HEK293 (cell line): ENCODE data around the gene PARP15.

Experiments used
- CTCF ChIA-PET: fragments of 350-600 bp; formaldehyde crosslinking; extraction: SDS; loops from one replicate; lab custom pipeline; 2021; ENCODE audit warnings: antibody characterized with exemption; lab: Yijun Ruan, JAX
- POLR2A ChIA-PET: fragments of 300-600 bp; formaldehyde crosslinking; extraction: SDS; loops from one replicate; lab custom pipeline; 2020; ENCODE audit warnings: antibody characterized with exemption, inconsistent platforms; lab: Yijun Ruan, JAX
- H3K27ac ChIP-seq: fragments of 200-500 bp; sonication (Bioruptor generic); 2 replicates; pipeline ENCODE4 v1.5.1; 2014; ENCODE audit warnings: low read depth, low read length, control low read depth, inconsistent platforms; ENCODE audit errors: extremely low read depth
- H3K36me3 ChIP-seq, 2 experiments: fragments of 200-500 bp in 1 of 2; sonication (Bioruptor generic) in 1 of 2; 1 replicate in 1 of 2; 2 replicates in 1 of 2; pipeline ENCODE4 v1.5.1; 2014 to 2017; ENCODE audit warnings: inconsistent platforms in 2 of 2, low read length in 2 of 2; ENCODE audit not compliant: control insufficient read depth in 2 of 2, insufficient read depth in 1 of 2
- H3K4me1 ChIP-seq: fragments of 200-500 bp; sonication (Bioruptor generic); 2 replicates; pipeline ENCODE4 v1.5.1; 2014; ENCODE audit warnings: mild to moderate bottlenecking, low read length, inconsistent platforms; ENCODE audit not compliant: control insufficient read depth, insufficient read depth
- H3K4me3 ChIP-seq: 2 replicates; pipeline ENCODE4 v1.5.1; 2011; ENCODE audit warnings: low read depth, mild to moderate bottlenecking, control low read depth, low read length, moderate library complexity
- H3K9me3 ChIP-seq: fragments of 200-500 bp; sonication (Bioruptor generic); 2 replicates; pipeline ENCODE4 v1.5.1; 2014; ENCODE audit warnings: low read depth, low read length, inconsistent platforms; ENCODE audit not compliant: control insufficient read depth, insufficient read depth
- ATF2 ChIP-seq: fragments of 450-650 bp; formaldehyde crosslinking; IDR thresholded peaks from 2 replicates; pipeline ENCODE4 v1.5.1; 2016; ENCODE audit warnings: missing biosample characterization, missing genetic modification characterization, low read depth
- GLI4 ChIP-seq: fragments of 450-650 bp; formaldehyde crosslinking; IDR thresholded peaks from 2 replicates; pipeline ENCODE4 v1.5.1; 2016; ENCODE audit warnings: missing biosample characterization, missing genetic modification characterization
- PRDM6 ChIP-seq: fragments of 450-650 bp; formaldehyde crosslinking; IDR thresholded peaks from 2 replicates; pipeline ENCODE4 v1.5.1; 2017; ENCODE audit warnings: missing biosample characterization, missing genetic modification characterization
- REPIN1 ChIP-seq: fragments of 450-650 bp; formaldehyde crosslinking; IDR thresholded peaks from 2 replicates; pipeline ENCODE4 v1.5.1; 2017; ENCODE audit warnings: missing biosample characterization, missing genetic modification characterization, low read depth
- ZFP41 ChIP-seq: fragments of 450-650 bp; formaldehyde crosslinking; IDR thresholded peaks from 2 replicates; pipeline ENCODE4 v1.5.1; 2016; ENCODE audit warnings: missing biosample characterization, missing genetic modification characterization, borderline replicate concordance
- ZNF202 ChIP-seq: fragments of 450-650 bp; formaldehyde crosslinking; IDR thresholded peaks from 2 replicates; pipeline ENCODE4 v1.5.1; 2016; ENCODE audit warnings: missing biosample characterization, missing genetic modification characterization, borderline replicate concordance
- ZNF26 ChIP-seq: fragments of 450-650 bp; formaldehyde crosslinking; IDR thresholded peaks from 2 replicates; pipeline ENCODE4 v1.5.1; 2016; ENCODE audit warnings: missing biosample characterization, missing genetic modification characterization
- ZNF530 ChIP-seq: fragments of 450-650 bp; formaldehyde crosslinking; IDR thresholded peaks from 2 replicates; pipeline ENCODE4 v1.5.1; 2016; ENCODE audit warnings: low read depth, missing biosample characterization, missing genetic modification characterization
- ZNF560 ChIP-seq: fragments of 450-650 bp; formaldehyde crosslinking; IDR thresholded peaks from 2 replicates; pipeline ENCODE4 v1.5.1; 2017; ENCODE audit warnings: missing biosample characterization, missing genetic modification characterization, borderline replicate concordance
- ZNF624 ChIP-seq: fragments of 450-650 bp; formaldehyde crosslinking; IDR thresholded peaks from 2 replicates; pipeline ENCODE4 v1.5.1; 2017; ENCODE audit warnings: missing biosample characterization, missing genetic modification characterization
- ZNF76 ChIP-seq: fragments of 450-650 bp; formaldehyde crosslinking; IDR thresholded peaks from 2 replicates; pipeline ENCODE4; 2016; ENCODE audit warnings: low read depth, missing biosample characterization, missing genetic modification characterization, borderline replicate concordance
- ZXDB ChIP-seq: fragments of 450-650 bp; formaldehyde crosslinking; IDR thresholded peaks from 2 replicates; pipeline ENCODE4 v1.5.1; 2016; ENCODE audit warnings: missing biosample characterization, missing genetic modification characterization
- TF ChIP-seq, protein P1 (sequence below): fragments of 450-650 bp; formaldehyde crosslinking; conservative IDR thresholded peaks from 2 replicates; pipeline ENCODE4 v1.5.1; 2016; ENCODE audit warnings: low read depth, missing biosample characterization, missing genetic modification characterization

PARP15 gene

GRCh38 chr3:122671553-122671952 lies 94.1 kb downstream of the PARP15 start:
- ChIA-PET CTCF (no interaction called here), POLR2A (no interaction called here)
- no peak for TF ChIP-seq ZNF26 (tag by site-specific recombination)
- TF ChIP-seq ATF2 (tag by site-specific recombination) = no peak
- no peak overlapping the region for H3K27ac ChIP-seq
- H3K9me3 ChIP-seq = no peaks in the 10 kb centered on the region
- no peak overlapping the region for H3K4me3 ChIP-seq
- H3K36me3 ChIP-seq = no peaks in the 10 kb centered on the region
- H3K4me1 ChIP-seq = no peaks in the 10 kb centered on the region

- POLR2A ChIA-PET = no interaction called here
- CTCF ChIA-PET = interaction anchor here (0.7 kb wide), 1 partner anchor 495 kb away, joined by 3 read pairs; no protein-coding TSS in a partner anchor
- no peaks in the 10 kb centered on the region for H3K4me1 ChIP-seq
Observed at GRCh38 chr3:122674339-122674738, 96.9 kb downstream of the PARP15 start.

GRCh38 chr3:122676759-122677158 lies 99.3 kb downstream of the PARP15 start:
- Histone ChIP-seq H3K4me3 (no peak overlapping the region), H3K27ac (no peak overlapping the region), H3K9me3 (no peaks in the 10 kb centered on the region), H3K4me1 (no peaks in the 10 kb centered on the region), H3K36me3 (no peaks in the 10 kb centered on the region)
- CTCF ChIA-PET = no interaction called here
- POLR2A ChIA-PET = no interaction called here
- TF ChIP-seq PRDM6 (peak; percentile 38; the same call in 1 of the 2 replicates), REPIN1 (tag by site-specific recombination) (no peak)
- TF ChIP-seq, all 188 proteins: peak for 1

More at GRCh38 chr3:122674339-122674738, 96.9 kb downstream of the PARP15 start:
- no peak overlapping the region for H3K27ac ChIP-seq
- TF ChIP-seq ZNF530 (tag by site-specific recombination) (no peak), ZNF624 (no peak), ZXDB (tag by site-specific recombination) (no peak), ZNF560 (tag by site-specific recombination) (no peak), ZFP41 (tag by site-specific recombination) (no peak), ZNF202 (tag by site-specific recombination) (no peak), ZNF76 (no peak), GLI4 (tag by site-specific recombination) (no peak)
- TF ChIP-seq, protein P1, sequence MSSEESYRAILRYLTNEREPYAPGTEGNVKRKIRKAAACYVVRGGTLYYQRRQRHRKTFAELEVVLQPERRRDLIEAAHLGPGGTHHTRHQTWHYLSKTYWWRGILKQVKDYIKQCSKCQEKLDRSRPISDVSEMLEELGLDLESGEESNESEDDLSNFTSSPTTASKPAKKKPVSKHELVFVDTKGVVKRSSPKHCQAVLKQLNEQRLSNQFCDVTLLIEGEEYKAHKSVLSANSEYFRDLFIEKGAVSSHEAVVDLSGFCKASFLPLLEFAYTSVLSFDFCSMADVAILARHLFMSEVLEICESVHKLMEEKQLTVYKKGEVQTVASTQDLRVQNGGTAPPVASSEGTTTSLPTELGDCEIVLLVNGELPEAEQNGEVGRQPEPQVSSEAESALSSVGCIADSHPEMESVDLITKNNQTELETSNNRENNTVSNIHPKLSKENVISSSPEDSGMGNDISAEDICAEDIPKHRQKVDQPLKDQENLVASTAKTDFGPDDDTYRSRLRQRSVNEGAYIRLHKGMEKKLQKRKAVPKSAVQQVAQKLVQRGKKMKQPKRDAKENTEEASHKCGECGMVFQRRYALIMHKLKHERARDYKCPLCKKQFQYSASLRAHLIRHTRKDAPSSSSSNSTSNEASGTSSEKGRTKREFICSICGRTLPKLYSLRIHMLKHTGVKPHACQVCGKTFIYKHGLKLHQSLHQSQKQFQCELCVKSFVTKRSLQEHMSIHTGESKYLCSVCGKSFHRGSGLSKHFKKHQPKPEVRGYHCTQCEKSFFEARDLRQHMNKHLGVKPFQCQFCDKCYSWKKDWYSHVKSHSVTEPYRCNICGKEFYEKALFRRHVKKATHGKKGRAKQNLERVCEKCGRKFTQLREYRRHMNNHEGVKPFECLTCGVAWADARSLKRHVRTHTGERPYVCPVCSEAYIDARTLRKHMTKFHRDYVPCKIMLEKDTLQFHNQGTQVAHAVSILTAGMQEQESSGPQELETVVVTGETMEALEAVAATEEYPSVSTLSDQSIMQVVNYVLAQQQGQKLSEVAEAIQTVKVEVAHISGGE = no peak
- H3K4me3 ChIP-seq = no peak overlapping the region
- no peaks in the 10 kb centered on the region for H3K9me3 ChIP-seq
- H3K36me3 ChIP-seq = no peaks in the 10 kb centered on the region
